Neural crest cell (in vitro differentiated cells): ENCODE measurements around the gene KCNA2. TPM values are rescaled to one million over a fixed set of nuclear protein-coding genes. Genes with fewer than 3 reads are reported as not detected.

ENCODE experiments used
- DNase-seq: peaks from one replicate; pipeline ENCODE4 v3.0.0; 2021; ENCODE audit warnings: low read depth, mixed read lengths, low spot score
- H3K27ac Mint-ChIP-seq: one replicate; pipeline ENCODE4 v1.8.0; 2021; ENCODE audit warnings: mild to moderate bottlenecking, mixed read lengths; ENCODE audit not compliant: unreplicated experiment
- H3K27me3 Mint-ChIP-seq: 2 replicates; pipeline ENCODE4 v1.8.0; 2021; ENCODE audit warnings: low read depth, mild to moderate bottlenecking, mixed read lengths
- H3K36me3 Mint-ChIP-seq: 2 replicates; pipeline ENCODE4 v1.8.0; 2021; ENCODE audit warnings: low read depth, mild to moderate bottlenecking, mixed read lengths
- H3K4me1 Mint-ChIP-seq: 2 replicates; pipeline ENCODE4 v1.8.0; 2021; ENCODE audit warnings: mixed read lengths
- H3K4me3 Mint-ChIP-seq: one replicate; pipeline ENCODE4 v1.8.0; 2021; ENCODE audit warnings: mild to moderate bottlenecking, mixed read lengths
- H3K9me3 Mint-ChIP-seq: 2 replicates; pipeline ENCODE4 v1.8.0; 2021; ENCODE audit warnings: mixed read lengths
- CTCF ChIP-seq: fragments of 200-600 bp; sonication (generic); conservative IDR thresholded peaks from 2 replicates; pipeline ENCODE4 v1.5.0; 2021; ENCODE audit warnings: antibody characterized with exemption, mild to moderate bottlenecking
- total RNA-seq: library from RNA; stranded (reverse); gene quantifications from 2 replicates; pipeline ENCODE4 v1.2.1, GENCODE V29; 2021

KCNA2 gene
- total RNA-seq, 1 donor from 2014 or later: 2.5 TPM

- H3K27me3 Mint-ChIP-seq: peaks cover 89% of the 10 kb centered on the region
- no peak overlapping the region for H3K4me3 Mint-ChIP-seq
- H3K36me3 Mint-ChIP-seq: no peaks in the 10 kb centered on the region
- H3K27ac Mint-ChIP-seq: no peak overlapping the region
- DNase-seq: no peak
- no peaks in the 10 kb centered on the region for H3K9me3 Mint-ChIP-seq
- H3K4me1 Mint-ChIP-seq: peaks cover 5% of the 10 kb centered on the region
- no peak for TF ChIP-seq CTCF
These were observed 11.4 kb upstream of the KCNA2 start for GRCh38 chr1:110617589-110617988.

- no peak for TF ChIP-seq CTCF
- Mint-ChIP-seq H3K4me3 (no peak overlapping the region), H3K27me3 (peaks cover 88% of the 10 kb centered on the region), H3K36me3 (no peaks in the 10 kb centered on the region), H3K9me3 (no peaks in the 10 kb centered on the region), H3K4me1 (peaks cover 5% of the 10 kb centered on the region), H3K27ac (no peak overlapping the region)
- DNase-seq: no peak
These were observed 11.0 kb upstream of the KCNA2 start for GRCh38 chr1:110617116-110617515.

GRCh38 chr1:110616587-110616986 is 10.4 kb upstream of the KCNA2 start:
- Mint-ChIP-seq H3K27ac (no peak overlapping the region), H3K27me3 (peaks cover 84% of the 10 kb centered on the region), H3K4me3 (no peak overlapping the region), H3K4me1 (peaks cover 5% of the 10 kb centered on the region), H3K9me3 (no peaks in the 10 kb centered on the region), H3K36me3 (no peaks in the 10 kb centered on the region)
- TF ChIP-seq CTCF: no peak
- DNase-seq: no peak

GRCh38 chr1:110615548-110616130 is 9.5 kb upstream of the KCNA2 start:
- DNase-seq: peak; percentile 65
- no peaks in the 10 kb centered on the region for H3K36me3 Mint-ChIP-seq
- H3K9me3 Mint-ChIP-seq: no peaks in the 10 kb centered on the region
- no peak overlapping the region for H3K27ac Mint-ChIP-seq
- TF ChIP-seq CTCF: peak; percentile 81
- peaks cover 80% of the 10 kb centered on the region for H3K27me3 Mint-ChIP-seq
- H3K4me3 Mint-ChIP-seq: no peak overlapping the region
- H3K4me1 Mint-ChIP-seq: peaks cover 5% of the 10 kb centered on the region

- H3K27me3 Mint-ChIP-seq: peaks cover 84% of the 10 kb centered on the region
- H3K4me1 Mint-ChIP-seq: no peaks in the 10 kb centered on the region
- no peak overlapping the region for H3K27ac Mint-ChIP-seq
- no peaks in the 10 kb centered on the region for H3K9me3 Mint-ChIP-seq
- H3K4me3 Mint-ChIP-seq: no peak overlapping the region
- TF ChIP-seq CTCF: no peak
- H3K36me3 Mint-ChIP-seq: no peaks in the 10 kb centered on the region
- no peak for DNase-seq
These were observed 6.0 kb upstream of the KCNA2 start for GRCh38 chr1:110612060-110612745.
